Ishikawa (cell line): ENCODE measurements around the gene STAMBP.

Experiments
- CEBPB ChIP-seq: IDR thresholded peaks from 2 replicates; pipeline ENCODE4 v1.6.1; 2012
- CREB1 ChIP-seq: IDR thresholded peaks from 2 replicates; pipeline ENCODE4 v1.6.1; 2012; ENCODE audit warnings: low read depth
- EGR1 ChIP-seq: IDR thresholded peaks from 2 replicates; pipeline ENCODE4 v1.6.1; 2012
- EP300 ChIP-seq: IDR thresholded peaks from 2 replicates; pipeline ENCODE4 v1.6.1; 2012; ENCODE audit warnings: borderline replicate concordance
- FOXM1 ChIP-seq: IDR thresholded peaks from 2 replicates; pipeline ENCODE4 v1.6.1; 2012; ENCODE audit warnings: low read depth, borderline replicate concordance
- NFIC ChIP-seq: IDR thresholded peaks from 2 replicates; pipeline ENCODE4 v1.6.1; 2012
- RAD21 ChIP-seq: IDR thresholded peaks from 2 replicates; pipeline ENCODE4 v1.6.1; 2012; ENCODE audit warnings: low read depth
- TAF1 ChIP-seq: IDR thresholded peaks from 2 replicates; pipeline ENCODE4 v1.6.1; 2012; ENCODE audit warnings: low read depth, mild to moderate bottlenecking
- TCF12 ChIP-seq: IDR thresholded peaks from 2 replicates; pipeline ENCODE4 v1.6.1; 2012; ENCODE audit warnings: low read depth
- TEAD4 ChIP-seq: IDR thresholded peaks from 2 replicates; pipeline ENCODE4 v1.6.1; 2012
- USF1 ChIP-seq: IDR thresholded peaks from 2 replicates; pipeline ENCODE4 v1.6.1; 2012
- YY1 ChIP-seq: IDR thresholded peaks from 2 replicates; pipeline ENCODE4 v1.6.1; 2012; ENCODE audit warnings: low read depth
- ZBTB7A ChIP-seq: IDR thresholded peaks from 2 replicates; pipeline ENCODE4 v1.6.1; 2012; ENCODE audit warnings: low read depth
- TF ChIP-seq, protein P1 (sequence below): IDR thresholded peaks from 2 replicates; pipeline ENCODE4 v1.6.1; 2012
- TF ChIP-seq, protein P2 (sequence below): IDR thresholded peaks from 2 replicates; pipeline ENCODE4 v1.6.1; 2012; ENCODE audit warnings: low read depth, mild to moderate bottlenecking

Gene STAMBP

GRCh38 chr2:73812635-73813034 lies 16.1 kb upstream of the STAMBP start:
- no peak for TF ChIP-seq ZBTB7A
- no peak for TF ChIP-seq TAF1
- no peak for TF ChIP-seq CEBPB
- no peak for TF ChIP-seq TEAD4
- TF ChIP-seq, protein P1, sequence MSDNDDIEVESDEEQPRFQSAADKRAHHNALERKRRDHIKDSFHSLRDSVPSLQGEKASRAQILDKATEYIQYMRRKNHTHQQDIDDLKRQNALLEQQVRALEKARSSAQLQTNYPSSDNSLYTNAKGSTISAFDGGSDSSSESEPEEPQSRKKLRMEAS, result no peak
- TF ChIP-seq FOXM1, result no peak
- TF ChIP-seq CREB1, result no peak
- no peak for TF ChIP-seq YY1
- TF ChIP-seq EGR1, result no peak
- TF ChIP-seq, protein P2, sequence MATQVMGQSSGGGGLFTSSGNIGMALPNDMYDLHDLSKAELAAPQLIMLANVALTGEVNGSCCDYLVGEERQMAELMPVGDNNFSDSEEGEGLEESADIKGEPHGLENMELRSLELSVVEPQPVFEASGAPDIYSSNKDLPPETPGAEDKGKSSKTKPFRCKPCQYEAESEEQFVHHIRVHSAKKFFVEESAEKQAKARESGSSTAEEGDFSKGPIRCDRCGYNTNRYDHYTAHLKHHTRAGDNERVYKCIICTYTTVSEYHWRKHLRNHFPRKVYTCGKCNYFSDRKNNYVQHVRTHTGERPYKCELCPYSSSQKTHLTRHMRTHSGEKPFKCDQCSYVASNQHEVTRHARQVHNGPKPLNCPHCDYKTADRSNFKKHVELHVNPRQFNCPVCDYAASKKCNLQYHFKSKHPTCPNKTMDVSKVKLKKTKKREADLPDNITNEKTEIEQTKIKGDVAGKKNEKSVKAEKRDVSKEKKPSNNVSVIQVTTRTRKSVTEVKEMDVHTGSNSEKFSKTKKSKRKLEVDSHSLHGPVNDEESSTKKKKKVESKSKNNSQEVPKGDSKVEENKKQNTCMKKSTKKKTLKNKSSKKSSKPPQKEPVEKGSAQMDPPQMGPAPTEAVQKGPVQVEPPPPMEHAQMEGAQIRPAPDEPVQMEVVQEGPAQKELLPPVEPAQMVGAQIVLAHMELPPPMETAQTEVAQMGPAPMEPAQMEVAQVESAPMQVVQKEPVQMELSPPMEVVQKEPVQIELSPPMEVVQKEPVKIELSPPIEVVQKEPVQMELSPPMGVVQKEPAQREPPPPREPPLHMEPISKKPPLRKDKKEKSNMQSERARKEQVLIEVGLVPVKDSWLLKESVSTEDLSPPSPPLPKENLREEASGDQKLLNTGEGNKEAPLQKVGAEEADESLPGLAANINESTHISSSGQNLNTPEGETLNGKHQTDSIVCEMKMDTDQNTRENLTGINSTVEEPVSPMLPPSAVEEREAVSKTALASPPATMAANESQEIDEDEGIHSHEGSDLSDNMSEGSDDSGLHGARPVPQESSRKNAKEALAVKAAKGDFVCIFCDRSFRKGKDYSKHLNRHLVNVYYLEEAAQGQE, result no peak

DNA sequence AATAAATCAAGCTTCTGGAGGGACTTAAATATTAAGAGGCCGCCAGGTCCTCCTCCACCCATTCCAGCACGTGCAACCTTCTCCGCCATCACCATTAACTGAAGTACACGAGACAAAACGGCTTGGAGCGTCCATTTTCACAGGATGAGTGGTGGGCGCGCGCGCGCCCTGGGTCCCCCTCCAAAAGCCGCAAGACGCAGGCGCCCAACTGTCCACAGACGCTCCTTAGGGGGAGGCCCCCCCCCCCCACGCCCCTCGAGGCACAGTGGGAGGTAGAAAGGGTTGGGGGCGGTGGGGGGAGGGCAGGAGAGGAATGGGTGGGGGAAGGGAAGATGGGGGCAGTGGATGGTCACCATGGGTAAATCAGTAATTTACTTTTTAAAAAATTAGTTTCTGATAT lies 10.5 kb upstream of the STAMBP start:
- TF ChIP-seq, protein P2, result no peak
- no peak for TF ChIP-seq YY1
- TF ChIP-seq TAF1, result no peak
- no peak for TF ChIP-seq RAD21
- TF ChIP-seq FOXM1, result no peak
- TF ChIP-seq TCF12, result no peak
- TF ChIP-seq ZBTB7A, result no peak
- TF ChIP-seq TEAD4, result no peak
- no peak for TF ChIP-seq CEBPB
- TF ChIP-seq, protein P1, result no peak
- no peak for TF ChIP-seq USF1
- TF ChIP-seq CREB1, result no peak
- no peak for TF ChIP-seq NFIC
- TF ChIP-seq EP300, result no peak

DNA sequence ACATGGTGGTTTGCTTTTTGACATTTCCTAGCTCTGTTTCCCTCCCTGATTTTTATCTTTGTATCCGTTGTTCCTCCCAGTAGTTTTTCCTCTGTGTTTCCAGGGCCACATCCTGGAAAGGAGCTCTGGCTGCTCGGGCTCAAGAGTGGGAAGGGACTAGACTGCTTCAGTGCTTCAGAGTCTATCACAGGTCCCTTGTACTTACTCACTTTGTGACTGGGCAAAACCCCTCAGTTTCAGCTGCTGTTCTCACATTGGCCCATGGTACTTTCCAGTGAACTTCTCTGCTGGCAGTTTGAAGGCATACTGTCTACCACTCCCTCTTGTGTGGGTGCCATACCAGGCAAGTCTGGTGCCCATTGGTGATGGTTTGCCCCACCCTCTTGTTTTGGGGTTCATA lies 7.5 kb upstream of the STAMBP start:
- TF ChIP-seq USF1 (no peak), ZBTB7A (no peak), CREB1 (no peak), EGR1 (no peak), TCF12 (no peak), CEBPB (no peak), YY1 (no peak), TEAD4 (no peak), RAD21 (no peak), NFIC (no peak), TAF1 (no peak), EP300 (no peak), FOXM1 (no peak)
- TF ChIP-seq, protein P2, result no peak
- TF ChIP-seq, protein P1, result no peak

GRCh38 chr2:73821669-73822068 lies 7.1 kb upstream of the STAMBP start:
- no peak for TF ChIP-seq TCF12
- no peak for TF ChIP-seq CEBPB
- TF ChIP-seq, protein P1, result no peak
- TF ChIP-seq, protein P2, result no peak
- TF ChIP-seq TEAD4, result no peak
- no peak for TF ChIP-seq ZBTB7A
- no peak for TF ChIP-seq RAD21
